HG03521 (cell line): Measurements from ENCODE around the gene PKNOX2.

Source experiments
- ATAC-seq: cut with Tn5 transposase; IDR thresholded peaks from one replicate; pipeline ENCODE4 v1.9.1; 2021; ENCODE audit warnings: mild to moderate bottlenecking, moderate library complexity; ENCODE audit not compliant: unreplicated experiment

The PKNOX2 gene

DNA sequence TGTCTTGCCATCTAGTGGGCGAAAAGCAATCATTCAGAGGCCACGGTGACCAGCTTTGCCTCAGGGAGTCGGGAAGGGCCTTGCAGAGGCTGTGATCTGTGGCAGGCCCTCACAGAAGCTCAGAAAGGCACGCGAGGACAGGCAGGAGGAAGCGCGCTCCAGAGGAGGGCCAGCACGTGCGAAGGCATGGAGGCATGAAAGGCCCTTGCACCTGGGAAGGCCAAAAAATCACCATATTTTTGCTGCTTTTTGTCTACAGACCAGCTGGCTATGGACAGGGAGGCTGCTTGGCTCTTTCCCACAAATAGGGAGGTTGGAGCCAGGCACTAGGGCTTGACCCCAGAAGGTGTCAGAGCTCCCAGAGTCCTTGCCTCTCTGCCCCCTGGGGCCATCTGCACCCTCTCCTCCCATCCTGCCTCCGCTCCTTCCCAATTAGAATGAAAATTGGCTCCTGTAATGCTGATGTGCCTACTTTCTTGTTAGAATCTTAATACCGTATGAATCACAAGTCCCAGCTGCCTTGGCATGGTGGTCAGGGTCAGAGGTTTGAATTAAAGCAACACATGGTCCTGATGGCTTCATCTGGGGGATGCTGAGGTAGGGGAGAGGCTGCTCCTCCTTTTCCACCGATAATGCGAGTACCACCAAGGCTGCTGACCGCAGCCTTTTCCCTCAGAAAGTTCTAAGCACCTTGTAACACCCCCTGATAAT is 262.4 kb downstream of the PKNOX2 start:
- ATAC-seq, result no peak

DNA sequence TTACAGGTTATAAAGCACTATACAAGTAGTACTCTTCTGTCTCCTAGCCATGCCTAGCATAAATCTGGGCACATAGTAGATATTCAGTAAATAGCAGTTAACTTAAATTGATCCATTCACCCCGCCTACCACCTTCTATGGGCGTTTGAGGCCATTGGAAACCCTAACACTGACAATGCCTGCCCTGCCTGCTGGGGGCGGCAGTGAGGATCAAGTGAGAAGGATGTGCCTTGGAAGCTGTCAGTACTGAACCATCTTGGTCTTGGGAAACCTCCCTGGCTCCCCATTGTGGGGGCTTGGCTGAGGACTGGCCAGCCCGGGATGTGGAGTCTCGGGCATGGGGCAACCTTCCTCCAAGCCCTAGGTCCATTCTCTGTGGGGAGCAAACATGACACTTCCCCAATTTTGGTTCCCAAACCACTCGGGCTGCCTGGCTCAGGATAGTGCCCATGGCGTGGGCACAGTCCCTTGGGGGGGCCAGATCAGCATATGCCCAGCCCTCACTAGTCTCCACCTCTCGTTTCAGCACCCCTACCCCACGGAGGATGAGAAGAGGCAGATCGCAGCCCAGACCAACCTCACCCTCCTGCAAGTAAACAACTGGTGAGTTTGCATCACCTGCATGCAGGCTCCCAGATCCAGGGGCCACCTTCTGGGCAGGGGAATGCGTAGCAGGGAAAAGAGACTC is 264.1 kb downstream of the PKNOX2 start:
- no peak for ATAC-seq

- no peak for ATAC-seq
Observed at GRCh38 chr11:125429174-125429707, 264.7 kb downstream of the PKNOX2 start.

DNA sequence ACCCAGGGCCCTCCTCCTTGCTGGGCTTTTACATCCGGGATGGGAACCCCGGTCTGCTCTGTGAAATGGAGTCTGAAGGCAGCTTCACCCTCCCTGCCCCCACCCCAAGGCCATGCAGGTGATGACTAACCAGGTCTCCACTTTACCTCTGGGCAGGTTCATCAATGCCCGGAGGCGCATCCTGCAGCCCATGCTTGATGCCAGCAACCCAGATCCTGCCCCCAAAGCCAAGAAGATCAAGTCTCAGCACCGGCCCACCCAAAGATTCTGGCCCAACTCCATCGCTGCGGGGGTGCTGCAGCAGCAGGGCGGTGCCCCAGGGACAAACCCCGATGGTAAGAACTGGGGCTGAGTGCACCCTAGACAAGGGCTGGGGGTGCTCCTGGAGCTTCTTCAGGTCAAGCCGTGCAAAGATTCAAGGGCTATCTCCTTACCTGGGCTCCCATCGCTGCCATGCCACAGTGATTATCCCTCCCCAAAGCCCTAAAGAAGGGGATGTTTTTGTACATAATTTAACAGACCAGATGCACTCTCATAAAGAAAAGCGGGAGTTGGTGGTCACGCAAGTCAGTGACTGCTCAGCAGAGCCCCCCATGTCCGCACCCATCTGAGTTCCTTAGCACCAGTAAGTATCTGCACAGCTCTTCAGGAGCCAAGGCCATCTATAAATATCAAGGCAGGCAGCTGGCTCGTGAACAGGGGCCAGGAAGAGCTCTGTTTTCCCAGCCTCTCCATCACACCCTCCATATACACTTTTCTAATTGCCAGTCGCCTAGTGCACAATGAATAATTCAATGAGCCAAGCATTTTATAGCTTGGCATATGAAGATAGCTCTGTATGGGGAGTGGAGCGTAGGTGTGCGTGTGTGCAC is 265.5 kb downstream of the PKNOX2 start:
- ATAC-seq, result no peak

DNA sequence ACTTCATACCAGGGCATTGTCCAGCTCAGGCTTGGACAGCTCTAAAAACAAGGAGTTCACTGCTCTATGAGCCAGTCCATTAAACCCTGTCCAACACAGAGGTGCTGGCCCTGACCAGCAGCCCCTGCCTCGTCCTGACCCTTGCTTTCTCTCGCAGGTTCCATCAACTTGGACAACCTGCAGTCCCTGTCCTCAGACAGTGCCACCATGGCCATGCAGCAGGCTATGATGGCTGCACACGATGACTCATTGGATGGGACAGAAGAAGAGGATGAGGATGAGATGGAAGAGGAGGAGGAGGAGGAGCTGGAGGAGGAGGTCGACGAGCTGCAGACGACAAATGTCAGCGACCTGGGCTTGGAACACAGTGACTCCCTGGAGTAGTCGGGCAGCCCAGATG is 266.5 kb downstream of the PKNOX2 start:
- no peak for ATAC-seq

DNA sequence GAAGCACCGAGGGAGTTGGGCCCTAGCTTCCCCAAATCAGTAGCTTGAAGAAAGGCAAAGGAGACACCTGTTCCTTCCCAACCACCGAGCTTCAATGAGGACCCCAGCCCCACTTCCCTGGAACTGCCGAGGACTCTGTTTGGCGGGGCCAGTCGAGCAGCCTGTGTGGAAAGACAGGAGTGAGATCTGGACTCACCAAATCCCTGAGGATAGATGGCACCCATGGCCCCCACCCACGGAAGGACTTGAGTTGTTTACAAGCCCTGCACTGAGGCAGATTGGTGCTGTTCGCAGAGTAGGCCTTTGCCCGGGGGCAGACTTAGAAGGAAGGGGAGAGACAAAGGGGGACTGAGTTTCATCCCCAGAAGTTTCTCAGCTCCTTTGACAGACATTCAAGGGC is 266.9 kb downstream of the PKNOX2 start:
- no peak for ATAC-seq

- no peak for ATAC-seq
Observed at GRCh38 chr11:125433454-125434121, 269.0 kb downstream of the PKNOX2 start.

DNA sequence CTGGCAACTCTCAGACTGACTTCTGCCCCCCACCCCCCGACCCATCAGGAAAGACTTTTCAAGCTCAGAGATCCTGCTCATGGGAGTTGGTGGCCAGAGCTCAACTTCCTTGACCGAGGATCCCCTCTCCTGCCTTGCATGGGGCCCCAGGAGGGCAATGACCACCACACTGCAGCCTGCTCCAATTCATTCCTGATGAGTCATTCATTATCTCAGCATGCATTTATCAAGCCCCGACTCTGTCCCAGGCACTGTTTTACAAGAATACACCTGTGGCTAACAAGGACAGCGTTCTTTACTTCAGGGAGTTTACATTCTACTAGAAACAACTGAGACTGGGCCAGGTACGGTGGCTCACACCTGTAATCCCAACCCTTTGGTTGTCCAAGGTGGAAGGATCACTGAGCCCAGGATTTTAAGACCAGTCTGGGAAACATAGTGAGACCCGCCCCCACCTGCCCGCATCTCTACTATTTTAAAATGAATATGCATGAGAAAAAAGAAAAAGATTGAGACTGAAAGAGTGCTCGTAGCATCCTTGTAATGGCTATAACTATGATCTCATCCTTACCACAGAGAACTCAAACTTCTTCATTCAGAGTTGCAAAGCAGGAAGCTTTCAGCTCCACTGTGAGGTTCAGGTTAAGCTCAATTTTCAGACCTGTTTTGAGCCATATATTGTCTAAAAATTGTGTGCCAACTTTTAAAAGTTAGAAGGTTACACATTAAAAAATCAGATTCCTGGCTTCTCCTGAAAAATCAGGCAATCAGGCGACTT is 271.1 kb downstream of the PKNOX2 start:
- no peak for ATAC-seq

- ATAC-seq, result no peak
Observed at GRCh38 chr11:125441648-125442410, 277.3 kb downstream of the PKNOX2 start.

- no peak for ATAC-seq
Observed at GRCh38 chr11:125442946-125443345, 278.4 kb downstream of the PKNOX2 start.

GRCh38 chr11:125443767-125444311 is 279.3 kb downstream of the PKNOX2 start:
- ATAC-seq, result no peak

DNA sequence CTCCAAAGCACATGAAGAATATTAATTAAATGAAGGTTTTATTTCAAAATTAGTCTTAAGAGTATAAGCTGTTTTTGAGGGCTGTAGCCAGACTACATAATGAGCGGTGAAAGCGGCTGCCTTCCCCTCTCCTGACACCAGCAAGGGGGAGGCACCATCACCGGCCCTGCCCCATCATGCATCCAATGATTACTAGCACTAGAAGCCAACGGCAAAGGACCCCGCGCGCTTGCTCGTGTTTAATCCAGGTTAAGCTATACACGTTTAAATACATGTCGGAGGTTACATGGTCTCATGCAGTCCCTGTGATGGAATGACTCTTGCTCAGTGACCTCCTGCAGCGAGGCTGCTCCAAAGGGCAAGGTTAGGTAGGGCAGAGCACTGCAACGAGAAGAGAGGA is 281.2 kb downstream of the PKNOX2 start:
- no peak for ATAC-seq

GRCh38 chr11:125446279-125446678 is 281.7 kb downstream of the PKNOX2 start:
- ATAC-seq, result no peak

DNA sequence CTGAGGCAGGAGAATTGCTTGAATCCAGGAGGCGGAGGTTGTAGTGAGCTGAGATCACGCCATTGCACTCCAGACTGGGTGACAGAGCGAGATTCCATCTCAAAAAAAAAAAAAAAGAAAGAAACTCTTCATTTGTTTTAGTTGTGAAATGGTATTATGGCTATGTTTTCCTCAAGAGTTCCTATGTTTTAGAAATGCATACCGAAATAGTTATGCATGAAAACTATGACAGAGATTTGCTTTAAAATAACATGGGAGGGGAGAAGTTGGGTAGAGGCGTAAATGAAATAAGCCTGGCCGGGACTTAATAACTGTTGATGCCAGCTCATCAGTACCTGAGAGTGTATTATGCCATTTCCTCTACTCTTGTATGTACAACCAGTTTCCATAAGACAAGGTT is 283.2 kb downstream of the PKNOX2 start:
- ATAC-seq, result no peak

DNA sequence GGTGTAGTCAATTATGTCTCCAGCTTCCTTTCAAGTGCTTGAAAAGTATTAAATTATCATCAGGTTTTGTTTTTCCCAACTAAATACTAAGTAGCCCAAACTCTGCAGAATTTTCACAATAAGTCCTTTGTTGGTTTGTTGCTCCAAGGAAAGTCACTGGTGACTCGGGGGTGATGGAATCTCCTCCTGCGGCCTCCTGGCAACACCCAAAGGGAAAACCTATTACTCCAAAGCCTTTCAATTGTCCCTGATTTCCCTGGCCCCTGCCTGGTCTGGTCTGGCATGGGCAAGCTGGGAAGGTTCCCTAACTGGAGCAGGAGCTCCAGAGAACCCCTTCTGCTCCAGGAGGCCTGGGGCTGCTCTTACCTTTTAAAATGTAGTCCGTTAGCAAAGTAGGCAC is 283.6 kb downstream of the PKNOX2 start:
- ATAC-seq, result no peak

DNA sequence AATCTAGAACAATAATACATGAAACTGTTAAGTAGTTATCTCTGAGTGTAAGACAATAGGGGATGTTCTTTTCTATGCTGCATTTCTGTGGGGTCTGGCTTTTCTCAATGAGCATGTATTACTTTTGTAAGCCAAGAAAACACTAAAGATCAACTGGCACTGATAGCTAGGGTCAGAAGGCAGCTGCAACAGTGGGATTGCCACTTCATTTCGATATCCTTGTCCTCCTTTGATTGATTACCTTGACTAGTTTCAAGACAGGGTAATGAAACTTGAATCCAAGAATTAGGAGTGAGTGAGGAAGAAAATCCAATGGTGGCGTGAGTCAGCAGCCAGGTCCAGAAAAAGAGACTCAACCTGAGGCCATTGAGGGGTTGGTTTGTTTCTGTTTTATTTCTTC is 285.0 kb downstream of the PKNOX2 start:
- no peak for ATAC-seq

- peak; percentile 50 for ATAC-seq
Observed at GRCh38 chr11:125451400-125452124, 287.0 kb downstream of the PKNOX2 start.

GRCh38 chr11:125452125-125452470 is 287.5 kb downstream of the PKNOX2 start:
- ATAC-seq, result no peak

DNA sequence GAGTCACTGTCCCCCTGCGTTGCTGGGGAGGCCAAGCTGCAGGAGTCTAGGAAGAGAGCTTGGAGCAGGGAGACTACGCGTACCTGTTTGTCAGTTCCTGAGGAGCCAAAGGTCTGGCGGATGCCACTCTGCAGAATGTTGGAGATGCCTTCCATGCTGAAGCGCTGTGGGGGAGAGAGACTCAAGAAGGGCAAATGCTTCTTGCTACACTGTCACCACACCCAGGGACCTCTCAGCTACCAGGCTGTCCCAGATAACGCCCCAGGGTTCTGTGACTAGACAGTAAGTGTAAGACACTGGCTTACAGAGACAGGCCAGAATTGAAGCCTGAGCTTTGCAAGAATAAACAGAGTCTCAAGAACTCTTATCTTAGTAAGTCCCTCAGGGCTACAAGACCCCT is 289.5 kb downstream of the PKNOX2 start:
- ATAC-seq, result no peak
